Measurements from ENCODE around the gene ATG16L1. TPM values are rescaled to one million over a fixed set of nuclear protein-coding genes. Genes with fewer than 3 reads are reported as not detected.
A peak's percentile ranks its signal among the peaks of the same experiment; 100 is the strongest.

The ATG16L1 gene
- total and polyA plus RNA-seq, 2 donors (not counting 1 experiment from before 2014, with no cell fraction given), result 23.7 to 33.7 TPM

DNA sequence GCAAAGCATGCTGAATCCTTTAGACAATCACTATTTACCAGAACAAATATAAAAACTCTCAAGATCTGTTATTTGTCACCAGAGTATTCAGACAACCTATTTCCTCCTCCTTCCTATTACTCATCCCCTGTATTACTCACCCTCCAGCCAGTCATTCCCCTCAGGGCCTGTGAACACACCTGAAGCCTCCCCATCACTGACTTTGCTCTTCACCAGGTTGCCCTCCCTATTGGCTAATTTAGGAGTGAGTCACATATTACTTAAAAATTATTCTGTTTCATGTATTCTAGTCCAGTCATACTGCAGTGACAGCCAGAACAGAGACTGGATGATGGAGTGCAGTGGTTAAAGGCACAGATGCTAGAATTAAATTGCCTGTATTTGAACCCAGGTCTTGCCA lies 3.7 kb upstream of the ATG16L1 start:
- H3K9me3 ChIP-seq (ENCODE audit: control insufficient read depth, insufficient read depth, low read depth, low read length), result no peaks in the 10 kb centered on the region
- H3K4me3 ChIP-seq (replicated peaks in 1 of 4; ENCODE audit: control extremely low read depth in 1 of 4, insufficient read depth in 1 of 4, low read depth in 3 of 4, low read length in 4 of 4), result no peak overlapping the region
- no peaks in the 10 kb centered on the region for H4K20me1 ChIP-seq (ENCODE audit: control insufficient read depth, extremely low read depth, insufficient read depth, low read length)
- no peaks in the 10 kb centered on the region for H3K4me1 ChIP-seq (ENCODE audit: control insufficient read depth, extremely low read depth, insufficient read depth, low read length)
- no peaks in the 10 kb centered on the region for H3K27me3 ChIP-seq (ENCODE audit: control insufficient read depth, insufficient read depth, low read length)
- TF ChIP-seq EZH2 (IDR thresholded peaks at IDR 0.05; ENCODE audit: low read length, missing control alignments), result no peak
- TF ChIP-seq, protein P1, sequence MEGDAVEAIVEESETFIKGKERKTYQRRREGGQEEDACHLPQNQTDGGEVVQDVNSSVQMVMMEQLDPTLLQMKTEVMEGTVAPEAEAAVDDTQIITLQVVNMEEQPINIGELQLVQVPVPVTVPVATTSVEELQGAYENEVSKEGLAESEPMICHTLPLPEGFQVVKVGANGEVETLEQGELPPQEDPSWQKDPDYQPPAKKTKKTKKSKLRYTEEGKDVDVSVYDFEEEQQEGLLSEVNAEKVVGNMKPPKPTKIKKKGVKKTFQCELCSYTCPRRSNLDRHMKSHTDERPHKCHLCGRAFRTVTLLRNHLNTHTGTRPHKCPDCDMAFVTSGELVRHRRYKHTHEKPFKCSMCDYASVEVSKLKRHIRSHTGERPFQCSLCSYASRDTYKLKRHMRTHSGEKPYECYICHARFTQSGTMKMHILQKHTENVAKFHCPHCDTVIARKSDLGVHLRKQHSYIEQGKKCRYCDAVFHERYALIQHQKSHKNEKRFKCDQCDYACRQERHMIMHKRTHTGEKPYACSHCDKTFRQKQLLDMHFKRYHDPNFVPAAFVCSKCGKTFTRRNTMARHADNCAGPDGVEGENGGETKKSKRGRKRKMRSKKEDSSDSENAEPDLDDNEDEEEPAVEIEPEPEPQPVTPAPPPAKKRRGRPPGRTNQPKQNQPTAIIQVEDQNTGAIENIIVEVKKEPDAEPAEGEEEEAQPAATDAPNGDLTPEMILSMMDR (conservative IDR thresholded peaks at IDR 0.05 in 1 of 2, IDR thresholded peaks at IDR 0.05 in 1 of 2; ENCODE audit: low read depth in 1 of 2, low read length in 2 of 2), result no peak
- H2AFZ ChIP-seq (ENCODE audit: low read length), result no peak overlapping the region
- no peak overlapping the region for H3K4me2 ChIP-seq (ENCODE audit: extremely low read depth, insufficient read depth, low read length)
- no peak overlapping the region for H3K27ac ChIP-seq (ENCODE audit: insufficient read depth, low read length)
- H3K9ac ChIP-seq (ENCODE audit: insufficient read depth, low read length), result no peak overlapping the region
- H3K79me2 ChIP-seq (ENCODE audit: control insufficient read depth, insufficient read depth, low read length), result peaks cover 12% of the 10 kb centered on the region
- H3K36me3 ChIP-seq (ENCODE audit: control insufficient read depth, insufficient read depth, low read length), result no peaks in the 10 kb centered on the region
- DNase-seq (ENCODE audit: low read depth in 2 of 2), result peak in 1 of 2 donors; percentile 46

DNA sequence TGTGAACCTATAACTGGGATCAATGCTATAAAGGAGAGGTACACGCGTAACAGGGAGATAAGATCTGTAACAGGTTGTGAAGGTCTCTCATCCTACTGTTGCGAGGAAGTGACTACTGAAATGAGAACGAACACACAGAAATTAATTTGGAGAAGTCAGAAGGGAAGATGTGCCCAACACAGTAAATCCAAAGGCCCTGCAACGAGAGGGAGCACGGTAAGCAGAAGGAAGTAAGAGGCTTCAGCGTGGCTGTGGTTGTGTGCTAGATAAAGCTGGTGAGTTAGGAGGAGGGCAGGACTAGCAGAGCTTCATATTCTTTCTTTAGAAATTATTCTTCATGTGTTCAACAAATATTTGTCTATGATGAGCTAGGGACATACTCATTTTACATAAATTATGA lies 2.5 kb upstream of the ATG16L1 start:
- Histone ChIP-seq H3K9ac (ENCODE audit: insufficient read depth, low read length) (no peak overlapping the region), H3K79me2 (ENCODE audit: control insufficient read depth, insufficient read depth, low read length) (peaks cover 24% of the 10 kb centered on the region), H4K20me1 (ENCODE audit: control insufficient read depth, extremely low read depth, insufficient read depth, low read length) (no peaks in the 10 kb centered on the region), H3K9me3 (ENCODE audit: control insufficient read depth, insufficient read depth, low read depth, low read length) (no peaks in the 10 kb centered on the region), H3K4me3 (replicated peaks in 1 of 4; ENCODE audit: control extremely low read depth in 1 of 4, insufficient read depth in 1 of 4, low read depth in 3 of 4, low read length in 4 of 4) (no peak overlapping the region), H3K4me1 (ENCODE audit: control insufficient read depth, extremely low read depth, insufficient read depth, low read length) (no peaks in the 10 kb centered on the region), H3K27ac (ENCODE audit: insufficient read depth, low read length) (no peak overlapping the region), H3K4me2 (ENCODE audit: extremely low read depth, insufficient read depth, low read length) (no peak overlapping the region), H2AFZ (ENCODE audit: low read length) (no peak overlapping the region), H3K36me3 (ENCODE audit: control insufficient read depth, insufficient read depth, low read length) (no peaks in the 10 kb centered on the region), H3K27me3 (ENCODE audit: control insufficient read depth, insufficient read depth, low read length) (no peaks in the 10 kb centered on the region)
- TF ChIP-seq, protein P1 (conservative IDR thresholded peaks at IDR 0.05 in 1 of 2, IDR thresholded peaks at IDR 0.05 in 1 of 2; ENCODE audit: low read depth in 1 of 2, low read length in 2 of 2), result no peak
- TF ChIP-seq EZH2 (IDR thresholded peaks at IDR 0.05; ENCODE audit: low read length, missing control alignments), result no peak
- DNase-seq (ENCODE audit: low read depth in 2 of 2), result no peak

DNA sequence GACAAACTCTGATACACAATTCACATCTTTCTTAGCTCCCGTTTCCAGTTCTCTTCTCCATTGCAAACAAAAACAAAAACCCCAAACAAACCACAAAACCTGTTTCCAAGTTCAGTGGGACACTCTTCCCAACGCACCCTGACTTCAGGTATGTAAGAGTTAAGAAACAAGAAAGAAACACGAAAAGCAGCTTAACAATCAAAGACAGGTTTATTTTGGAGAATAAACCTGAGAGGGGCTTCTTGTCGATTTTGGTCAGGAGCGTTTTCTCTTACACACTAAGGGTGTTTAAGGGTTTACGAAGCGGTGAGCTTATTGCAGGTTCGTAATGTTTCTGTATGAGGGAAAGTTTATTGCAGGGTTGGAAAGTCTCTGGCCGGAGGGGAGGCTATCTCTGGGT lies 905 bp upstream of the ATG16L1 start:
- H3K36me3 ChIP-seq (ENCODE audit: control insufficient read depth, insufficient read depth, low read length), result no peaks in the 10 kb centered on the region
- H3K9ac ChIP-seq (ENCODE audit: insufficient read depth, low read length), result no peak overlapping the region
- no peak for TF ChIP-seq EZH2 (IDR thresholded peaks at IDR 0.05; ENCODE audit: low read length, missing control alignments)
- TF ChIP-seq, protein P1 (conservative IDR thresholded peaks at IDR 0.05 in 1 of 2, IDR thresholded peaks at IDR 0.05 in 1 of 2; ENCODE audit: low read depth in 1 of 2, low read length in 2 of 2), result no peak
- no peaks in the 10 kb centered on the region for H4K20me1 ChIP-seq (ENCODE audit: control insufficient read depth, extremely low read depth, insufficient read depth, low read length)
- no peaks in the 10 kb centered on the region for H3K27me3 ChIP-seq (ENCODE audit: control insufficient read depth, insufficient read depth, low read length)
- H3K4me2 ChIP-seq (ENCODE audit: extremely low read depth, insufficient read depth, low read length), result no peak overlapping the region
- no peak overlapping the region for H3K4me3 ChIP-seq (replicated peaks in 1 of 4; ENCODE audit: control extremely low read depth in 1 of 4, insufficient read depth in 1 of 4, low read depth in 3 of 4, low read length in 4 of 4)
- H2AFZ ChIP-seq (ENCODE audit: low read length), result peak overlapping the region; percentile 80
- peaks cover 36% of the 10 kb centered on the region for H3K79me2 ChIP-seq (ENCODE audit: control insufficient read depth, insufficient read depth, low read length)
- no peaks in the 10 kb centered on the region for H3K4me1 ChIP-seq (ENCODE audit: control insufficient read depth, extremely low read depth, insufficient read depth, low read length)
- H3K27ac ChIP-seq (ENCODE audit: insufficient read depth, low read length), result no peak overlapping the region
- no peak for DNase-seq (ENCODE audit: low read depth in 2 of 2)
- no peaks in the 10 kb centered on the region for H3K9me3 ChIP-seq (ENCODE audit: control insufficient read depth, insufficient read depth, low read depth, low read length)

Data from fibroblast of lung (primary cell).